Measurements from ENCODE around the gene RHOBTB3. TPM values are rescaled to one million over a fixed set of nuclear protein-coding genes. Genes with fewer than 3 reads are reported as not detected.

Gene RHOBTB3
- total and polyA plus RNA-seq, 2 donors (not counting 3 experiments of a cell fraction or from before 2014, with no cell fraction given) = 44.1 to 52.1 TPM

GRCh38 chr5:95726811-95727763, 4.0 kb upstream of the RHOBTB3 start:
- CTCF ChIA-PET = interaction anchor here (1.4 kb wide), 1 partner anchor 62 kb away, joined by 3 read pairs; no protein-coding TSS in a partner anchor
- Histone ChIP-seq H4K20me1 (replicated peaks; ENCODE audit: control insufficient read depth, extremely low read depth, insufficient read depth, low read length) (no peaks in the 10 kb centered on the region), H3K36me3 (ENCODE audit: control insufficient read depth in 2 of 2, extremely low read depth in 1 of 2, insufficient read depth in 2 of 2, low read length in 2 of 2) (no peaks in the 10 kb centered on the region), H3K9me3 (replicated peaks; ENCODE audit: control insufficient read depth, insufficient read depth, low read length) (no peaks in the 10 kb centered on the region), H3K79me2 (ENCODE audit: control insufficient read depth, insufficient read depth, low read length) (peaks cover 4% of the 10 kb centered on the region), H3K27ac (ENCODE audit: insufficient read depth, low read depth, low read length) (no peak overlapping the region), H2AFZ (ENCODE audit: low read depth, low read length) (no peak overlapping the region), H3K27me3 (ENCODE audit: control insufficient read depth in 2 of 2, insufficient read depth in 2 of 2, low read length in 2 of 2) (no peaks in the 10 kb centered on the region), H3K9ac (replicated peaks; ENCODE audit: extremely low read depth, insufficient read depth, low read length) (no peak overlapping the region), H3K9me1 (replicated peaks; ENCODE audit: control insufficient read depth, extremely low read depth, insufficient read depth, low read length) (no peaks in the 10 kb centered on the region), H3K4me2 (ENCODE audit: insufficient read depth, low read length) (no peak overlapping the region), H3K4me1 (ENCODE audit: control insufficient read depth, extremely low read depth, insufficient read depth, low read length) (peaks cover 41% of the 10 kb centered on the region), H3K4me3 (replicated peaks in 1 of 3; ENCODE audit: insufficient read depth in 1 of 3, low read depth in 1 of 3, low read length in 3 of 3) (no peak overlapping the region)
- dilution Hi-C loops (cut with MboI; ENCODE audit: extremely low pct_ligation_motif_present, low sequenced_read_pairs) = no loop called here
- FAIRE-seq (no peak), DNase-seq (ENCODE audit: low read depth, low spot score) (no peak)
- BruUV-seq (replicated peaks) = no TSS peak
- POLR2A ChIA-PET = no interaction called here
- intact Hi-C loops (cut with micrococcal nuclease) = no loop called here
- TF ChIP-seq MAX (IDR thresholded peaks at IDR 0.05; ENCODE audit: insufficient read depth, insufficient read length) (no peak), MYC (IDR thresholded peaks at IDR 0.05; ENCODE audit: low read depth, low read length) (no peak), EZH2 (IDR thresholded peaks at IDR 0.05; ENCODE audit: borderline replicate concordance, low read depth, low read length, severe bottlenecking) (no peak), POLR2A (IDR thresholded peaks at IDR 0.05; ENCODE audit: low read depth, low read length) (no peak), POLR2AphosphoS5 (IDR thresholded peaks at IDR 0.05; ENCODE audit: insufficient read depth, low read depth, low read length) (no peak), CTCF (IDR thresholded peaks at IDR 0.05; ENCODE audit: extremely low read depth in 1 of 2, insufficient read depth in 1 of 2, low read depth in 1 of 2, low read length in 2 of 2) (no peak), GATA2 (IDR thresholded peaks at IDR 0.05; ENCODE audit: insufficient read depth, insufficient read length, low read depth, low read length) (no peak), JUN (IDR thresholded peaks at IDR 0.05; ENCODE audit: borderline replicate concordance, insufficient read depth, insufficient read length, low read depth) (no peak)

All from endothelial cell of umbilical vein (primary cell).